ENCODE results near the gene PEX11A. TPM values are rescaled to one million over a fixed set of nuclear protein-coding genes. Genes with fewer than 3 reads are reported as not detected.
A peak's percentile ranks its signal among the peaks of the same experiment; 100 is the strongest.

Gene PEX11A, protein sequence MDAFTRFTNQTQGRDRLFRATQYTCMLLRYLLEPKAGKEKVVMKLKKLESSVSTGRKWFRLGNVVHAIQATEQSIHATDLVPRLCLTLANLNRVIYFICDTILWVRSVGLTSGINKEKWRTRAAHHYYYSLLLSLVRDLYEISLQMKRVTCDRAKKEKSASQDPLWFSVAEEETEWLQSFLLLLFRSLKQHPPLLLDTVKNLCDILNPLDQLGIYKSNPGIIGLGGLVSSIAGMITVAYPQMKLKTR
- 1 to 10 TPM; 3.1 to 3.2 TPM for total RNA-seq

DNA sequence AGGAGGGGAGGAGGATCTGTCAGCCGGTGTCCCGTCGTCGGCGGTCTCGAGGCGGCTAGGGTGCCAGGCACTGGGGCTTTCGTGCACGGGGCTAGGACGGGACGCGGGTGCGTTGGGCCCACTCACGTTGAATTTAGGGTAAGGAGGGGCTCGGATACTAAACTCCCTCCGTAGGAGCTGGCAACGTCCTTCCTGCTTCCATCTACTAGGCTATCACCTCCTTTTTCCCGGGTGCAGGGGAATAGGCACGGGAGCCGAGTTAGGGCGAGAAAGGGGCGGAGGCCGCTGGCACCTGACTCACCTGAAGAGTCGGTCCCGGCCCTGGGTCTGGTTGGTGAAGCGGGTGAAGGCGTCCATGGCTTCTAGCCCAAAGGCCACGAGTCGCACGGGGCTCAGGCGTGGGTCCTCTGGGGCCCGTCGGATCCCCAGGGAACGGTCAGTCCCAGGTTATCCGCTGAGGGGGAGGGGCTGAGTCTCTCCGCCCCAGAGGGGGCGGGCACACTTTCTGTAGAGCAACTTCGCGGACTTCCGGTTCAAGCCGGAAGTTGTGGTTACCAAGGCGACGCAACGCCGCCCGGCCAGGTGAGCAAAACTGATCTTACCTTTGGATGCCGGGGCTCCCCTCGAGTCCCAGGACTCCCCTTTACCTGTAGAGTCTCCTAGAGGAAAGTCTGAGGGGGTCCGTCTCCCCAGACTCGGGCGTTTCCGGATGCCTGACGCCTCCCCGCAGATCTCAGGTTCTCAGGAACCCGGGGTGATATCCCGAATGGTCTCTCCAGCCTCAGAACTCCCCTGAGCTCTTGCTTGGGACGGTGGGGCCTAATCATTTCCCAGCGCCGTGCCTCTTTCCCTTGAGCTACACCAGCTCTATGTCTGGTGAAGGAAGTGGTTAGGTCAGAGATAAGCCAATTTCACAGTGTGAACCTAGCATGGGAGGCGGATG, at the start of gene PEX11A, which contains the start of gene WDR93:
PEX11A (minus strand) TSS at position 479 of the 943 bp plus-strand sequence; CDS start at position 357, 122 bp downstream.
WDR93 (plus strand) TSS at position 536 of the 943 bp plus-strand sequence. CDS start 10,936 bp downstream, outside the sequence.
- peak within 1 kb of the TSS; percentile 88 for H3K4me3 Mint-ChIP-seq
- peaks cover 2% of the 10 kb centered on the region for H3K36me3 Mint-ChIP-seq
- H3K27ac Mint-ChIP-seq, result peak within 1 kb of the TSS; percentile 70 to 84
- H3K9me3 Mint-ChIP-seq, result no peaks in the 10 kb centered on the region
- ATAC-seq (peak; percentile 95 to 97), DNase-seq (ENCODE audit: low spot score) (peak; percentile 84)
- H3K4me1 Mint-ChIP-seq (ENCODE audit: low read depth in 2 of 2), result peaks cover 4 to 15% of the 10 kb centered on the region in 2 donors
- peaks cover 0 to 4% of the 10 kb centered on the region in 2 donors for H3K27me3 Mint-ChIP-seq

DNA sequence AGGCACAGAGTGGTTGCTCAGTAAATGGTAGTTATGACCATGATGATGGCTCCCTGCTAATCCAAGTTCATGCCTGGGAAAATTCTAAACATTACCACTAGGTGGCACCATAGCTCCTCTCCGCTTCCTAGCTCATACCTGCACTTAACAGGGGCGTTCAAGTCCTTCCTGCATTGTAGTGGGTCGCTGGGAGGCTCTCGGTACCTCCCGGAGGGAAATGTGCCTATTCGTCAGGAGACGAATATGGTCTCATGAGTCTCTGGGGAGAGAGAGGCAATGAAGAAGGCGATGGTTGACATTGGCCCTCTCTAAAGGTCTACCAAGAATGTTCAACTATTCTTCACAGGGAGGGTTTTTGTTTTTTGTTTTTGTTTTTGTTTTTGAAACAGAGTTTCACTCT, 49.6 kb upstream of the PEX11A start:
- peak; percentile 75 to 76 for ATAC-seq
- no peak for DNase-seq (ENCODE audit: low spot score)
- peaks cover 10 to 14% of the 10 kb centered on the region in 2 donors for H3K27me3 Mint-ChIP-seq
- H3K9me3 Mint-ChIP-seq, result no peaks in the 10 kb centered on the region
- no peak overlapping the region for H3K27ac Mint-ChIP-seq
- H3K4me1 Mint-ChIP-seq (ENCODE audit: low read depth in 2 of 2), result no peaks in the 10 kb centered on the region
- no peaks in the 10 kb centered on the region for H3K36me3 Mint-ChIP-seq
- H3K4me3 Mint-ChIP-seq, result no peak overlapping the region

DNA sequence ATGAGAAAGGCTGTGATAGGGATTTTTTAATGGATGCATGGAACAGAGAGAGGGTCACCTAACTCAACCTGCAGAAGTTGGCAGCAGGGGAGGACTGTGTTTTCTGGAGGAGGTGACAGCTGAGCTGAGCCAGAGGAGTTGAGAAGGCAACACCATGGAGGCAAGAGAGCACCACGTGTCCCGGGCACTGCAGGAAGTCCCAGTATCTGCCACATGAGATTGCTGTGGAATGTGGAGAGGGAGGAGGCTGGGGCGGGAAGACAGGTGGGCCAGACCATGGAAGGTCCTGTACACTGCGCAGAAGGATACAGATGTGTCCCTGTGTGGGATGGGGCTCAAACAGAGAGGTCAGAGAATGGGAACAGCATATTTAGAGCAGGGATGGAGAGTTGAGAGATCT, 45.2 kb upstream of the PEX11A start:
- Mint-ChIP-seq H3K27ac (no peak overlapping the region), H3K27me3 (peaks cover 17 to 18% of the 10 kb centered on the region in 2 donors), H3K36me3 (no peaks in the 10 kb centered on the region), H3K4me1 (ENCODE audit: low read depth in 2 of 2) (no peaks in the 10 kb centered on the region), H3K9me3 (no peaks in the 10 kb centered on the region), H3K4me3 (no peak overlapping the region)
- ATAC-seq, result no peak
- no peak for DNase-seq (ENCODE audit: low spot score)

DNA sequence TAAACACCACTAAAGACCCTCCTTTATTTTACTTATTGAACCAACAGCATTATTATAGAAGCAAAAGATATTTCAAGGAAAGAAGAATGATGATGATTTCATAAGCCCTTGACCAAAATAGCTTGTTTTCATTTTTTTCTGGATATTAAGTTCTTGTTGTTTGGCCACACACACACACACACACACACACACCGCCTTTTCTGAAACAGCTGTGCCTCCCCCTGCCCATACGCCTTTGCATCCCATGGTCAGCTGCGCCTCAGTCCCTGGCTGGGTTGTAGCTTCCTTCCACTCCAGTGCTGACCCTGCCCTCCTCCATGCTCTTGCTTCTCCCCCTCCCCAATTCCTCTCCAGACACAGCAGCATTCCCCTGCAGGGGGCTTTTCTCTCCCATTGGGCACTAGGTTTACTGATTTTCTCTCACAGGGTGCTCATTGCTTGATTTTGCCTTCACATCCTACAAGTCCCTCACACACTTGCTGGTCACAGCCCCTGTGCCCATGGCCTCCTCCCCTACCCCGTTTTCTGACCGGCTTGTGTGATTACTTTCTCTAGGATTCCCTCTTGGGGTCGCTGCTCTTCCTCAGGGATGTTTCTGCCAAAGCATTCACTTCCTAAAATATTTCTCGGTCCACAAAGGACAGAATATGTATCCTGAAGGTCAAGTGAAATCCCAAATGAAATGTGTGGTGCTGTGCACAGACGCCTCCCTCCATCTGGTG, 42.1 kb upstream of the PEX11A start:
- DNase-seq (ENCODE audit: low spot score) (no peak), ATAC-seq (no peak)
- no peaks in the 10 kb centered on the region for H3K4me1 Mint-ChIP-seq (ENCODE audit: low read depth in 2 of 2)
- H3K27ac Mint-ChIP-seq, result no peak overlapping the region
- H3K9me3 Mint-ChIP-seq, result no peaks in the 10 kb centered on the region
- peaks cover 14 to 18% of the 10 kb centered on the region in 2 donors for H3K27me3 Mint-ChIP-seq
- H3K4me3 Mint-ChIP-seq, result no peak overlapping the region
- H3K36me3 Mint-ChIP-seq, result no peaks in the 10 kb centered on the region

DNA sequence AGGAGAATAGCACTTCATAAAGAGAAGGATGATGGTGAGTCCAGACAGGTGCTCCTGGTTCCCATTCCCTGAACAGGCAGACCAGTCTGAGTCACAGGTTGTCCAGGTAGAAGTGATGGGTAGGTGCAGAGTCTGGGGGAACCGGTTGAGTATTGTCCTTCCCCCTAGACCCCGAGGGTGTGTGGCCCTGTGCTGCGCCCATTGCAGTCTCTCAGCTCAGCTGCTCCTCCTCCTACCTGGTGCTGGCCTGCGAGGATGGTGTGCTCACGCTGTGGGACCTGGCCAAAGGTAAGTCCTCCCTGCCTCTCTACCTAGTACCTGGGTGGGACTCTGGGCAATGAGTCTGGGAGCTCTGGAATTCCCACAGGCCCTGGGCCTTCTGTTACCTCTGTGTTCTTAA, 40.7 kb upstream of the PEX11A start:
- Mint-ChIP-seq H3K27me3 (peaks cover 12% of the 10 kb centered on the region in 2 donors), H3K27ac (no peak overlapping the region), H3K36me3 (no peaks in the 10 kb centered on the region), H3K4me1 (ENCODE audit: low read depth in 2 of 2) (no peaks in the 10 kb centered on the region), H3K4me3 (no peak overlapping the region), H3K9me3 (no peaks in the 10 kb centered on the region)
- ATAC-seq (peak; percentile 11 to 52), DNase-seq (ENCODE audit: low spot score) (no peak)

DNA sequence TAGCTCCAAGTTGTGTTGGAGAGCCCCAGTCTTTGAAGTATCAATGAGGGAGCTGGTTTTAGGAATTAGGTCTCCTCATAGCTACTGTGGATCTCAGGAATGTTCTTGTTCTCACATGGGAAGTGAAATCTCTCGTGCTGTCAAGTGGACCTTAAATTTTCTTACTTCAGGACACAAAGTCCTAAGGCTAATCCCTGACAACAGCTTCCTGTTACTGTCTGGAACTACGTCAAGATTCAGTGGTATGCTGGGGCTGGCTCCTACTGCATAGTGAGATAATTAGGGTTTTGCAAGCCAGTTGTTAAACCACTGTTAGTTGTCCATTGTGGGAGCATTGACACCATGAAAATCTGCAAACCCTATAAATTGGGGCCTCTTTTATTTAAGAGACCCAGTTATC, 37.7 kb upstream of the PEX11A start:
- Mint-ChIP-seq H3K9me3 (no peaks in the 10 kb centered on the region), H3K27me3 (peaks cover 0 to 2% of the 10 kb centered on the region in 2 donors), H3K36me3 (no peaks in the 10 kb centered on the region), H3K4me1 (ENCODE audit: low read depth in 2 of 2) (no peaks in the 10 kb centered on the region), H3K27ac (no peak overlapping the region), H3K4me3 (no peak overlapping the region)
- ATAC-seq, result no peak
- DNase-seq (ENCODE audit: low spot score), result no peak

DNA sequence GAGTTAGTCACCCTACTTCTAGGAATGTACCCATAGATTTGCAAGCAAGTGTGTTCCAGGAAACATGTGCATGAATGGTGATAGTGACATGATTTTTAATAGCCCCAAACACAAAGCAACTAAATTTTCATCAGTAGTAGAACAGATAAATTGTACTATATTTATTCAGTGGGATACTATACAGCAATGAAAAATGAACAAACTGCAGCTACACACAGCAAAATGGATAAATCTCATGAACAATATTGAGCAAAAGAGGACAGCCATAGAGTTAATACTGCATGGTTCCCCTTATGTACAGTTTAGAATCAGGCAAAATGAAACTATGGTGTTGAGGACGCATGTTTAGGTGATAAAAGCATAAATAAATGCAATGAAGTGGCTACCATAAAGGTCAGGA, 34.5 kb upstream of the PEX11A start:
- Mint-ChIP-seq H3K27me3 (peaks cover 9 to 10% of the 10 kb centered on the region in 2 donors), H3K9me3 (no peaks in the 10 kb centered on the region), H3K36me3 (no peaks in the 10 kb centered on the region), H3K4me1 (ENCODE audit: low read depth in 2 of 2) (no peaks in the 10 kb centered on the region), H3K4me3 (no peak overlapping the region), H3K27ac (no peak overlapping the region)
- DNase-seq (ENCODE audit: low spot score) (no peak), ATAC-seq (no peak)

DNA sequence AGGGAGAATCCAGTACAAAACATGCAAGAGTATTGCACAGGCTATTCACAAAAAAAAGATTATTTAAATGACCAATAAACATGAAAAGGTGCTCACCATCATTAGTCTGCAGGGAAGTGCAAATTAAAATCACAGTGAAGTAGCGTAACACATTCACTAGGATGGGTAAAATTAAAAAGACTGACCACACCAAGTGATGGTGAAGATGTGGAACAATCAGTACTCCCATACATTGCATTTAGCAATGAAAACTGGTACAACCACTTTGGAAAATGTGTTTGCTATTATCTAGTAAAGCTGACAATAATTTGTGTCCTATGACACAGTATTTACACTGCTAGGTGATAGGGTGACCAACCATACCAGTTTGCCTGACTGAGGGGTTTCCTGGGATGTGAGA, 34.1 kb upstream of the PEX11A start:
- no peak overlapping the region for H3K27ac Mint-ChIP-seq
- peaks cover 9 to 10% of the 10 kb centered on the region in 2 donors for H3K27me3 Mint-ChIP-seq
- no peaks in the 10 kb centered on the region for H3K9me3 Mint-ChIP-seq
- no peaks in the 10 kb centered on the region for H3K36me3 Mint-ChIP-seq
- H3K4me3 Mint-ChIP-seq, result no peak overlapping the region
- no peaks in the 10 kb centered on the region for H3K4me1 Mint-ChIP-seq (ENCODE audit: low read depth in 2 of 2)
- no peak for DNase-seq (ENCODE audit: low spot score)
- no peak for ATAC-seq

DNA sequence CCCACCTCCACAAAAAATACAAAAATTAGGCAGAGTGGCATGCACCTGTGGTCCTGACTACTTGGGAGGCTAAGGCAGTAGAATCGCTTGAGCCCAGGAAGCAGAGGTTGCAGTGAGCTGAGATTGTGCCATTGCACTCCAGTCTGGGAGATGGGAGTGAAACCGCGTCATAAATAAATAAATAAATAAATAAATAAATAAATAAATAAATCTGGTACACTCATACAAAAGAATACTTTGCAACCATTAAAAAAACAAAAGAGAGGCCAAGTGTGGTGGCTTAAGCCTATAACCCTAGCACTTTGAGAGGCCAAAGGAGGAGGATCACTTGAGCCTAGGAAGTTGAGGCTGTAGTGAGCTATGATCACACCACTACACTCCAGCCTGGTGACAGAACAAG, 32.5 kb upstream of the PEX11A start:
- Mint-ChIP-seq H3K4me1 (ENCODE audit: low read depth in 2 of 2) (no peaks in the 10 kb centered on the region), H3K9me3 (no peaks in the 10 kb centered on the region), H3K4me3 (no peak overlapping the region), H3K36me3 (no peaks in the 10 kb centered on the region), H3K27ac (no peak overlapping the region), H3K27me3 (peaks cover 9 to 12% of the 10 kb centered on the region in 2 donors)
- no peak for DNase-seq (ENCODE audit: low spot score)
- ATAC-seq, result no peak

DNA sequence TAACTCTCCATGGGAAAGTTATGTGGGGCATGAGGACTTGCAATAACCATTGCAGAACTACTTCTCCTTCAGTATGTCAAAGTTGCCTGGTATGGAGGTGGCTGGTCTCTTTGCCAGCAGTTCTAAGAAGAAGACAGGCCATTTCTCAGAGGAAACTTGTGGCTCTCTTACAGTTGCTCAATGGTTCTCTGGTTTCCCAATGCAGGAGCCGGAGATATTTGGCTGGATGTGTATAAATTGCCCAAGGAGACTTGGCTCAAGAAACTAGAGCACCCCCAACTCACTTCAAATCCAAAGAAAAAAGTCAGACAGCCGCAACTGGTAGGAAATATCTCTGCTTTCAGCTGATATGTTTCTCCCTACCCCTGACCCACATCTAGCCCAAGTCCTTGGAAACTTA, 24.2 kb upstream of the PEX11A start:
- Mint-ChIP-seq H3K9me3 (no peaks in the 10 kb centered on the region), H3K27me3 (peaks cover 0 to 2% of the 10 kb centered on the region in 2 donors), H3K4me1 (ENCODE audit: low read depth in 2 of 2) (no peaks in the 10 kb centered on the region), H3K36me3 (no peaks in the 10 kb centered on the region), H3K4me3 (no peak overlapping the region), H3K27ac (no peak overlapping the region)
- no peak for DNase-seq (ENCODE audit: low spot score)
- ATAC-seq, result no peak

DNA sequence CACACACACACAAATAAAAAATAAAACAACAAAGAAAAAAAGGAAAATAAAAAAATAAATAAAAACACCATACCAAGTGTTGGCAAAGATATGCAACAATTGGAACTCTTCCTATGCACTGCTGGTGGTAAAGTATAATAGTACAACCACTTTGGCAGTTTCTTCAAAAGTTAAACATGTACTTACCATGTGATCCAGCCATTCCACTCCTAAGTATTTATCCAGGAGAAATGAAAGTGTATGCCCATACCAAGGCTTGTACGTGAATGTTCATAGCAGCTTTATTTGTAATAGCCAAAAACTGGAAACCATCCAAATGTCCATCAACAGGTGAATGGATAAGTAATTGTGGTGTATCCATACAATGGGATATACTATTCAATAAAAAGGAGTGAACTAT, 17.0 kb upstream of the PEX11A start:
- no peak for ATAC-seq
- Mint-ChIP-seq H3K4me1 (ENCODE audit: low read depth in 2 of 2) (peaks cover 0 to 4% of the 10 kb centered on the region in 2 donors), H3K27ac (no peak overlapping the region), H3K27me3 (peaks cover 27 to 31% of the 10 kb centered on the region in 2 donors), H3K4me3 (no peak overlapping the region), H3K36me3 (no peaks in the 10 kb centered on the region), H3K9me3 (no peaks in the 10 kb centered on the region)
- no peak for DNase-seq (ENCODE audit: low spot score)

DNA sequence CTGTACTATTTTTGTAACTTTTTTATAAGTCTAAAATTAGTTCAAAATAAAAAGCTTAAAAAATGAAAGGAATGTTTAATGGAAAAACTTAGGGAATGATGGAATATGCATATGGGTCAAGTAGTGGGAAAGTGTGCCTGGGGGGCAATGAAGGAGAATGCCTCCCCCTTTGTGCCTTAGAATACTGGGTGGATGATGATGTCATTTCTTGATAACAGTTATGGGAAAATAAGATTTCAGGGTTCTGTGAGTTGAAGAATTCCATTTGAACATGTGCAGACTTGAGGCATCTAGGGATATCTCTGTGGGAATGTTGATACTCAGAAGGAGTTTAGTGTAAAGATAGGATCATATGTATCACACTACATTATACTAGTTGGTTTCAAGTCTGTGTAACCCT, 13.9 kb upstream of the PEX11A start:
- DNase-seq (ENCODE audit: low spot score) (no peak), ATAC-seq (no peak)
- Mint-ChIP-seq H3K27me3 (peaks cover 34 to 47% of the 10 kb centered on the region in 2 donors), H3K4me3 (no peak overlapping the region), H3K4me1 (ENCODE audit: low read depth in 2 of 2) (peaks cover 0 to 4% of the 10 kb centered on the region in 2 donors), H3K9me3 (no peaks in the 10 kb centered on the region), H3K36me3 (no peaks in the 10 kb centered on the region), H3K27ac (no peak overlapping the region)

DNA sequence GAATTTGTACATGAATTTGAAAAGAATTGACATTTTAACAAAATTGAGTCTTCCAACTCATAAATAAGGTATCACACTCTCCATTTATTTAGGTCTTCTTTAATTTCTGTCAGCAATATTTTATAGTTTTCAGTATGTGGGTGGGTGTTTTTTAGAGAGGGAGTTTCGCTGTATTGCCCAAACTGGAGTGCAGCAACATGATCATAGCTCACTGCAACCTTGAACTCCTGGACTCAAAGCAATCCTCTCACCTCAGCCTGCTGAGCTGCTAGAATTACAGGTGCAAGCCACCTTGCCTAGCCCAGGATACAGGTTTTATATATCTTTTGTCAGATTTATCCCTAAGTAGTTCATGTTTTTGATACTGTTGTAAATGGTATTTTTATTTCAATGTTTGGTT, 4.6 kb upstream of the PEX11A start:
- H3K9me3 Mint-ChIP-seq, result no peaks in the 10 kb centered on the region
- H3K36me3 Mint-ChIP-seq, result no peaks in the 10 kb centered on the region
- H3K4me1 Mint-ChIP-seq (ENCODE audit: low read depth in 2 of 2), result peaks cover 4 to 8% of the 10 kb centered on the region in 2 donors
- H3K27me3 Mint-ChIP-seq, result peaks cover 11 to 13% of the 10 kb centered on the region in 2 donors
- no peak overlapping the region for H3K27ac Mint-ChIP-seq
- DNase-seq (ENCODE audit: low spot score), result no peak
- H3K4me3 Mint-ChIP-seq, result no peak overlapping the region
- no peak for ATAC-seq

All from natural killer cell treated with Interleukin-12 subunit alpha and Interleukin-12 subunit beta and Interleukin-15 and Interleukin-18, amount 100 ng/mL, for 72 hours (primary cell).